ENCODE measurements around the gene KCNV2.

KCNV2 gene

GRCh38 chr9:2761424-2761823 is 44.1 kb downstream of the KCNV2 start:
- ATAC-seq, result no peak

- ATAC-seq, result peak; percentile 65 to 69
Measured at GRCh38 chr9:2764353-2764752, 47.0 kb downstream of the KCNV2 start.

GRCh38 chr9:2765250-2765880 is 48.1 kb downstream of the KCNV2 start:
- ATAC-seq, result peak in 1 of 2 donors; percentile 19

- no peak for ATAC-seq
Measured at GRCh38 chr9:2767800-2768677, 50.7 kb downstream of the KCNV2 start.

GRCh38 chr9:2771087-2771486 is 53.8 kb downstream of the KCNV2 start:
- no peak for ATAC-seq

- ATAC-seq, result no peak
Measured at GRCh38 chr9:2771661-2772060, 54.4 kb downstream of the KCNV2 start.

GRCh38 chr9:2777454-2777853 is 60.1 kb downstream of the KCNV2 start:
- ATAC-seq, result no peak

- ATAC-seq, result no peak
Measured at GRCh38 chr9:2778816-2779215, 61.5 kb downstream of the KCNV2 start.

All from activated CD4-positive, CD25-positive, alpha-beta regulatory T cell treated with anti-CD3 and anti-CD28 coated beads, Interleukin-2, amount 50 U/mL, for 24 hours (primary cell).